GM19239 (cell line): ENCODE results near the gene KIAA1614.
A peak's percentile ranks its signal among the peaks of the same experiment; 100 is the strongest.

Experiments used
- DNase-seq: peaks from one replicate; pipeline ENCODE4 v3.0.0; 2011; ENCODE audit warnings: low spot score; ENCODE audit not compliant: insufficient read length
- FAIRE-seq: peaks from 2 replicates; lab custom pipeline; 2011; peaks lifted over from hg19 to GRCh38; lab: Jason Lieb, UNC

KIAA1614 gene

GRCh38 chr1:180912801-180913565, at the start of gene KIAA1614:
KIAA1614 (plus strand) TSS chr1:180912897; CDS start chr1:180913244, 347 bp downstream.
- FAIRE-seq (peak; percentile 51), DNase-seq (peak; percentile 39)

- DNase-seq (no peak), FAIRE-seq (peak; percentile 88)
Observed at GRCh38 chr1:180863158-180863775, 49.4 kb upstream of the KIAA1614 start.

GRCh38 chr1:180881806-180882509, 30.7 kb upstream of the KIAA1614 start:
- FAIRE-seq, result peak; percentile 95

GRCh38 chr1:180884588-180885300, 28.0 kb upstream of the KIAA1614 start:
- DNase-seq (no peak), FAIRE-seq (no peak)

More at GRCh38 chr1:180881806-180882509, 30.7 kb upstream of the KIAA1614 start:
- peak; percentile 37 for DNase-seq

GRCh38 chr1:180886338-180886737, 26.4 kb upstream of the KIAA1614 start:
- DNase-seq, result no peak
- no peak for FAIRE-seq

GRCh38 chr1:180887841-180888240, 24.9 kb upstream of the KIAA1614 start:
- no peak for FAIRE-seq

GRCh38 chr1:180888870-180889269, 23.8 kb upstream of the KIAA1614 start:
- no peak for FAIRE-seq
- DNase-seq, result peak; percentile 33

More at GRCh38 chr1:180887841-180888240, 24.9 kb upstream of the KIAA1614 start:
- no peak for DNase-seq

GRCh38 chr1:180889325-180889724, 23.4 kb upstream of the KIAA1614 start:
- peak; percentile 92 for FAIRE-seq

GRCh38 chr1:180892272-180892671, 20.4 kb upstream of the KIAA1614 start:
- FAIRE-seq, result no peak
- DNase-seq, result no peak

More at GRCh38 chr1:180889325-180889724, 23.4 kb upstream of the KIAA1614 start:
- no peak for DNase-seq

GRCh38 chr1:180892675-180893074, 20.0 kb upstream of the KIAA1614 start:
- DNase-seq, result no peak
- FAIRE-seq, result no peak

GRCh38 chr1:180893614-180894013, 19.1 kb upstream of the KIAA1614 start:
- DNase-seq (no peak), FAIRE-seq (no peak)

- DNase-seq, result no peak
- FAIRE-seq, result no peak
Observed at GRCh38 chr1:180896161-180896560, 16.5 kb upstream of the KIAA1614 start.

- DNase-seq (no peak), FAIRE-seq (no peak)
Observed at GRCh38 chr1:180898441-180899219, 14.1 kb upstream of the KIAA1614 start.

GRCh38 chr1:180899262-180899661, 13.4 kb upstream of the KIAA1614 start:
- no peak for DNase-seq
- no peak for FAIRE-seq

GRCh38 chr1:180901076-180901990, 11.4 kb upstream of the KIAA1614 start:
- DNase-seq (no peak), FAIRE-seq (no peak)

- DNase-seq (no peak), FAIRE-seq (no peak)
Observed at GRCh38 chr1:180902541-180902940, 10.2 kb upstream of the KIAA1614 start.

GRCh38 chr1:180905927-180906326, 6.8 kb upstream of the KIAA1614 start:
- DNase-seq, result no peak
- FAIRE-seq, result no peak

GRCh38 chr1:180906511-180906910, 6.2 kb upstream of the KIAA1614 start:
- DNase-seq (no peak), FAIRE-seq (no peak)
